HG02759 (cell line): ENCODE measurements around the gene ADH5.
A peak's percentile ranks its signal among the peaks of the same experiment; 100 is the strongest.
"Not testable (repeated sequence)": the region's sequence is repeated elsewhere in the genome, so short reads cannot be mapped to it uniquely, and the experiment has no call there.

Source experiments
- ATAC-seq: cut with Tn5 transposase; IDR thresholded peaks from one replicate; pipeline ENCODE4 v1.9.1; 2021; ENCODE audit warnings: mild to moderate bottlenecking, moderate library complexity; ENCODE audit not compliant: unreplicated experiment

The ADH5 gene

DNA sequence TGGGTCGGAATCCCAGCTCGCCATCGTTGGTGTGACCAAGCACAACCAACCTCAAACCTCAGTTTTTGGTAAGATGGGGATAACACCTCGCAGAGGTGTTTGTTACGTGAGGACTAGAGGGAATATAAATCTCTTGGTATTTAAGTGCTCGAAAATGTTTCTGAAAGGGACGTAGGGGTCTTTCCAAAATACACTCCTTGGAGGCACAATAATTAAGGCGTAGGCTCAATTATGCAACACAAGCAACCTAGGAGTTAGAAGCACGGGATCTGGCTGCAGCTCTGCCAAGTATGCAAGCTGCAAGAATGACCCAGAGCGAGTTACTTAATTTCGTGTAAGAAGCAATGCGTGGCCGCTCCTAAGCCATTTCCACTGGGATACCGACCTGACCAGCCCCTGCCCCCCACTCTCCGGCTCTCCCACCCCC is 552 bp downstream of the ADH5 start:
- ATAC-seq = peak; percentile 21

DNA sequence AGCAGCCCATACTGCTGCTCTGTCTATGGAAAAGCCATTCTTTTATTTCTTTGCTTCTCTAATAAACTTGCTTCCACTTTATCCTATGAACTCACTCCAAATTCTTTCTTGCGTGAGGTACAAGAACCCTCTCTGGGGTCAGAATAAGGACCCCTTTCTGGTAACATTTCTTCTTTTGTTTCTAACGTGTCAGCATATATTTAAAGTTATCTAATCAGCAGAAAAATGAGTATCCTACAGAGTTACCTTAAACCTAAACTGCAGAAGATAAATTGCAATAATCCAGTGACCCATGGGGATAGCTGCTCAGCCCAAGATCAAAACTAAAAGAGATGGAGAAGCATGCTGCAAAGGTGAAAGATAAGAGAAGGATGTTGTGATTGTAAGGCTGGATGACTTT is 4.0 kb downstream of the ADH5 start:
- no peak for ATAC-seq

GRCh38 chr4:99082192-99082591 is 6.4 kb downstream of the ADH5 start:
- ATAC-seq = no peak

- ATAC-seq = not testable (repeated sequence)
These were observed 7.7 kb downstream of the ADH5 start for GRCh38 chr4:99080869-99081268.

- ATAC-seq = no peak
These were observed 8.8 kb downstream of the ADH5 start for GRCh38 chr4:99079625-99080295.

DNA sequence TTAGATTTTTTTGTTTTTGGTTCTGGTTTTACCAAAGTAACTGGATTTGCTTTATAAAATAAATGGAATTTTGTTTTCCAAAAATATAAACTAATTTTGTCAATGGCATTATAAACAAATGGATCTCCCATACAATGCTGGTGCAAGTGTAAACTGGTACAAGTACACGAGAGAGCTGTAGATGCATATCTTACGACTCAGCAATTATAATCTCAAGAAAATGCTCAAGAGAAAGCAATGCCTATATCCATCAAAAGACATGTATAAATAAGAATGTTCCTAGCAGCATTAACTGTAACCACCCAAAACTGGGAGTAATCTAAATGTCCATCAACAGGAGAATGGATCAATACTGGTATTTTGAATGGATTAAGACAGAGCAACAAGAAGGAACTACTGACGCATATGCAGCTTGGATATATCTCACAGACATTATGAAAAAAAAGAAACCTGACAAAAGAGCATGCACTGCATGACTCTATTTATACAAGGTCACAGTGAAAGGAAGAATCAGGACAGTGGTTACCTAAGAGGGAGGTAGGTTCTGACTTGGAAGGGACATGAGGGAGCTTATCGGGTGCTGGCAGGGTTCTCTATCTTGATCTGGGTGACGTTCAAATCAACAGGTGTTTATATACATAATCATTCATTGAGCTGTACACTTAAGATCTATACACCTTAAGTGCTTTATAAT is 9.5 kb downstream of the ADH5 start:
- ATAC-seq = no peak

GRCh38 chr4:99078336-99078735 is 10.3 kb downstream of the ADH5 start:
- ATAC-seq = no peak

GRCh38 chr4:99077177-99077576 is 11.4 kb downstream of the ADH5 start:
- ATAC-seq = no peak

DNA sequence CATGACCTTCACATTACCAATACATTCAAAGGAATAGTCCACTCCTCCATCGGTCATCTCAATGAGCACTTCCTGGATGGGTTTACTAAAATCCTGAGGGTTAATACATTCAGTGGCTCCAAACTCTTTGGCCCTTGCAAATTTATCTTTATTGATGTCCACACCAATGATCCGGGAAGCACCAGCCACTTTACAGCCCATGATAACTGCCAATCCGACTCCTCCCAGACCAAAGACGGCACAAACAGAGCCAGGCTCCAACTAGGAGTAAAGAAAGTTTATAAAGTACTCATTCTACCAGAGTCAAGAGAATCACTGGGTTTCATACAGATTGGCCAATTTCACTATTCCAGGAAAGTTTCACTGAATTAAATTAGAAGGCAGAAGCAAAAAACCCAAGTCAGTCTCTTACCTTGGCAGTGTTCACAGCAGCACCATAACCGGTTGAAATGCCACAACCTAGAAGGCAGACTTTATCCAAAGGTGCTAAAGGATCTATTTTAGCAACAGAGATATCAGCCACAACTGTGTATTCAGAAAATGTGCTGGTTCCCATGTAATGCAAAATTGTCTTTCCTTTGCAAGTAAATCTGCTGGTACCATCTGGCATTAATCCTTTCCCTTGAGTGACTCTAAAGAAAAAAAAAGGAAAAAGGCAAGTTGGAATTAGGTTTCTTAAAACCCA is 12.2 kb downstream of the ADH5 start:
- no peak for ATAC-seq

GRCh38 chr4:99074816-99075215 is 13.8 kb downstream of the ADH5 start:
- no peak for ATAC-seq

- no peak for ATAC-seq
These were observed 17.4 kb downstream of the ADH5 start for GRCh38 chr4:99071159-99071558.

DNA sequence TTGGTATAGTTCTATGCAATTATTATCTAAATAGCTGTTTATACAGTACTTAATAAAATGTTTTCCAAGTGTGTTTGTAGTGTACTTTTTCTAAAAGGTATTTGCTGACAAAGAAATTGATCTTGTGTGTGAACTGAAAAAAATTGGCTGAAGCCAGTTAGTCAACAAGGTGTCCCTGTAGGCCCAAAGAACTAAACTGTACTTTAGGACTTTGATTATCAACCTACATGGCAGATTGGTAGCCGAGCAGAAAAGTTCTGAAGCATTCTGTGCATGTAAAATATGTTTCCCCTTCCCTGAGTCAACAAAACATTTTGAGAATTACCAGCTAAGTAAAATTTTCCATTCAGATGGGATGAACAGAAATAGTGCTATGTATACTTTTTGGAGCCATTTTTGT is 21.0 kb downstream of the ADH5 start:
- ATAC-seq = no peak

GRCh38 chr4:99065521-99065920 is 23.1 kb downstream of the ADH5 start:
- not testable (repeated sequence) for ATAC-seq

DNA sequence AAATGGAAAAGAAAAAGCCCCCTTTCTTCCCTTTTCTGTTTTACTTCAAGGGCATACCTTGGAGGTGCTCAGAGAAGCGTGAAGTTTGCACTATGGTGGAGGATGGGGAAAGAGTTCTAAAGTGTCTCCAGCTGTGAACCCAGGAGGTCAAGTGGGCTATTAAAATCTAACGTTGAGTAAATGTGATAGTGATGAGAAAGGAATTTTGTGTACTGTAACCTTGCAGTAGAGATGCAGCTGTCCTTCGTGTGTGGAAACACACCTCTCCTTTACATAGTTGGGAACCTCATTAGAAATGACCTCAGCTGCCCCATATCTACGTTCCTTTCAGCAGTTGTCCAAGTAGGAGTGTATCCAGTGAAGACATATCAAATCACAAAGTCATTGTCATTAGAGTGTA is 26.5 kb downstream of the ADH5 start:
- no peak for ATAC-seq

DNA sequence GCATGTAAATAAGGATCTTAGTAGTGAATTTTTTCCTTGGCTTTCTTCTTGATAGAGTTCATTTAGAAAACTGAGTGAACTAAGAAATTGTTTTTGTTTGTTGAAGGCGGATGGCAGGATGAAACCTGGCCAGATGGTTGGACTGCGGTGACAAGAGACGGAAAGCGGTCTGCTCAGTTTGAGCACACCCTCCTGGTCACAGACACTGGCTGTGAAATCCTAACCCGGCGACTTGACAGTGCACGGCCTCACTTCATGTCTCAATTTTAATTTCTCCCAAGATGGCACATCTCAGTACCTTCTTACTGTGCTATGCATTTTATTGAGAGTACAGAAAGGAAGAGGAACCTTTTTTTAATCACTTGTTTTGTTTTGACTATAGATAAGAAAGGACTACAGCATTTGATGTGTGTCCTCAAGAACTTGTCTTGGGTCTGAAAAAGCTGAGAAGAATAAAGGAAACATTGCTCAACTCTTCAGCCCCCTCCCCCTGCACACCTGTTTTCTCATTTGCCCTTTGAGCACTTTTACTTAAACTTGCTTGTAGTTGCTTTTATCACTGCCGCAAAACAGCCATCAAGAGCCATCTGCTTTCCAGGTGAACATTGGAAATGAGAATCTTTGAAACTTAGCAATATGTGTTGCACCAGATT is 27.4 kb downstream of the ADH5 start:
- no peak for ATAC-seq

DNA sequence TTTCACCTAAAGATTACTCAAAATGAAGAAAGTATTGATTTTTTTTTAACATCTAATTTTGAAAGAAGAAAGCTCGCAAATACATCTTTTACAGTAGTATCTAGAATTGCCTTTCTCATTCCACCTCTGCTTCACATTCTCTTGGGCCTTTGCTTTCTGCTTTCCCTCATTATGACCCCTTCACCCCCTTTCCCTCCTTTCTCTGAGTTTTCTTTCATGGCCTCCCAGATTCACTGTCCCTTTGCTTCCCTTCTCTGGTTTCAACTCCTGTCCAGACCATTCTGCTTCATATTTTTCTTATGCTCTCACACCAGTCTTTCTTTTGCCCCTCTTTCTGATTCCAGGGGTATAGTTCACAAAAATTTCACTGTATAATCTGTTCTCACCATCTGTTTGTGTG is 29.0 kb downstream of the ADH5 start:
- no peak for ATAC-seq

- ATAC-seq = no peak
These were observed 30.4 kb downstream of the ADH5 start for GRCh38 chr4:99058228-99058627.

GRCh38 chr4:99054428-99054994 is 34.1 kb downstream of the ADH5 start:
- ATAC-seq = peak; percentile 60

DNA sequence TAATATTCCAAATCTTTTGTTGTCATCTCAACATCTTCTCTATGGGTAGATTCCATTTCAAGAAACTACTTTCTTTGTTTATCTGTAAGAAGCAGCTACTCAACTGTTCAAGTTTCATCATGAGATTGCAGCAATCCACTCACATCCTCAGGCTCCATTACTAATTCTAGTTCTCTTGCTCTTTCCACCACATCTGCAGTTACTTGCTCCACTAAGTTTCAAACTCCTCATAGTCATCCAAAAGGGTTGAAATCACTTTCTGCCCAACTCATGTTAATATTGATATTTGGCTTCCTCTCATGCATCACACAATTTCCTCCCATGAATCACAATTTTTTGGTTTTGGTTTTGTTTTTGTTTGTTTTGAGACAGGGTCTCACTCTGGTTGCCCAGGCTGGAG is 35.7 kb downstream of the ADH5 start:
- no peak for ATAC-seq

DNA sequence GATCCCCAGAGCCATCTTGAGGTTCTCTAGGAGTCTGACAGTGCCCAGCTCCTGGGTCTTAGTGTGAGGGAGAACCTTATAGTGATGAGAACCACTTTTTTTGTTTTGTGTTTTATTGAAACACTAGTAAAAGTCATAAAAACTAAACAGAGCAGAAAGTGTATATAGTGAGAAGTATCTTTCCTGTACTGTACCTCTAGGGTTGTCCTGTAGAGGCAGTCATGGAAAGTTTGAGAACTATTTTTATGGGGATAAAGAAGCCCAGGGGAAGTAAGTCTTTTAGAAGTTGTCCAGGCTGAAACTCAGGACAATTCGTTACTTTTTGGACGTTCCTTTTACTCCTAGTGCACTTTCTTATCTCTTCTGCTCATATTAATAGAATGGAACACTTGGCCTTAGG is 40.9 kb downstream of the ADH5 start:
- no peak for ATAC-seq

GRCh38 chr4:99043346-99043745 is 45.2 kb downstream of the ADH5 start:
- no peak for ATAC-seq
